Breast epithelium (tissue), 3 donors: ENCODE results near the gene POLR2H.

Source experiments
- POLR2A ChIP-seq: fragments of 450-650 bp; IDR thresholded peaks from one replicate; pipeline ENCODE4 v1.6.1; 2016; ENCODE audit warnings: antibody characterized with exemption, mild to moderate bottlenecking, moderate library complexity
- TF ChIP-seq, protein P1 (sequence below), 3 donors: fragments of 450-650 bp; IDR thresholded peaks; one replicate each; pipeline ENCODE4 v1.5.1; 2016 to 2017; ENCODE audit warnings: antibody characterized with exemption in 3 of 3, mild to moderate bottlenecking in 3 of 3, moderate library complexity in 3 of 3

DNA sequence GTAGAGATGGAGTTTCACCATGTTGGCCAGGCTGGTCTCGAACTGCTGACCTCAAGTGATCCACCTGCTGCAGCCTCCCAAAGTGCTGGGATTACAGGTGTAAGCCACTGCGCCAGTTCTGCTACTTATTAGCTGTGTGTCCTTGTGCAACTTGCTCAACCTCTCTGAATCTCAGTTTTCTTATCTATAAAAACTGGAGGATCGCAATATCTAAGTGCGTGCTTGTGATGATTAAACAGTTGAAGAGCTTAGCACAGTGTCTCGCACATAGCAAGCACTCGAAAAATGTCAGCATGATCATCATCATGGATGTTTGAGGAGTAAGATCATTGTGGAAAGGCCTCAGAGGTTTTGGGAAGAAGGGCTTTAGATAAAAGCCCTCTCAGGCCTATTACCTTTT, 10.9 kb upstream of the POLR2H start:
- TF ChIP-seq POLR2A: no peak
- TF ChIP-seq, protein P1, sequence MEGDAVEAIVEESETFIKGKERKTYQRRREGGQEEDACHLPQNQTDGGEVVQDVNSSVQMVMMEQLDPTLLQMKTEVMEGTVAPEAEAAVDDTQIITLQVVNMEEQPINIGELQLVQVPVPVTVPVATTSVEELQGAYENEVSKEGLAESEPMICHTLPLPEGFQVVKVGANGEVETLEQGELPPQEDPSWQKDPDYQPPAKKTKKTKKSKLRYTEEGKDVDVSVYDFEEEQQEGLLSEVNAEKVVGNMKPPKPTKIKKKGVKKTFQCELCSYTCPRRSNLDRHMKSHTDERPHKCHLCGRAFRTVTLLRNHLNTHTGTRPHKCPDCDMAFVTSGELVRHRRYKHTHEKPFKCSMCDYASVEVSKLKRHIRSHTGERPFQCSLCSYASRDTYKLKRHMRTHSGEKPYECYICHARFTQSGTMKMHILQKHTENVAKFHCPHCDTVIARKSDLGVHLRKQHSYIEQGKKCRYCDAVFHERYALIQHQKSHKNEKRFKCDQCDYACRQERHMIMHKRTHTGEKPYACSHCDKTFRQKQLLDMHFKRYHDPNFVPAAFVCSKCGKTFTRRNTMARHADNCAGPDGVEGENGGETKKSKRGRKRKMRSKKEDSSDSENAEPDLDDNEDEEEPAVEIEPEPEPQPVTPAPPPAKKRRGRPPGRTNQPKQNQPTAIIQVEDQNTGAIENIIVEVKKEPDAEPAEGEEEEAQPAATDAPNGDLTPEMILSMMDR (IDR thresholded peaks at IDR 0.05): no peak
